NB4 (cell line): ENCODE measurements around the gene APOL3.
"Not testable (repeated sequence)": the region's sequence is repeated elsewhere in the genome, so short reads cannot be mapped to it uniquely, and the experiment has no call there.

ENCODE experiments used
- DNase-seq: peaks from one replicate; pipeline ENCODE4 v3.0.0; 2010; ENCODE audit warnings: low read depth
- H3K4me3 ChIP-seq: one replicate; pipeline ENCODE4 v1.5.1; 2011; ENCODE audit warnings: mild to moderate bottlenecking, low read depth, low read length, moderate library complexity
- CTCF ChIP-seq: IDR thresholded peaks from one replicate; pipeline ENCODE4 v1.5.1; 2012; ENCODE audit warnings: low read depth, low read length
- MAX ChIP-seq: IDR thresholded peaks from 2 replicates; pipeline ENCODE4 v1.6.1; 2011; ENCODE audit warnings: low read depth, low read length
- MYC ChIP-seq: IDR thresholded peaks from 2 replicates; pipeline ENCODE4 v1.6.1; 2011; ENCODE audit warnings: low read depth, low read length
- POLR2A ChIP-seq: IDR thresholded peaks from 2 replicates; pipeline ENCODE4 v1.6.1; 2011; ENCODE audit warnings: mild to moderate bottlenecking; ENCODE audit not compliant: insufficient read length; ENCODE audit errors: extremely low read depth

Gene APOL3

GRCh38 chr22:36160499-36160942, at the start of gene APOL3:
APOL3 (minus strand) TSS chr22:36160755; CDS start chr22:36149055, 11,700 bp downstream.
- DNase-seq, result no peak
- no peak within 1 kb of the TSS for H3K4me3 ChIP-seq
- no peak for TF ChIP-seq POLR2A
- no peak for TF ChIP-seq MAX
- TF ChIP-seq CTCF, result no peak
- no peak for TF ChIP-seq MYC

GRCh38 chr22:36210224-36210623, 49.7 kb upstream of the APOL3 start:
- TF ChIP-seq MYC (no peak), CTCF (no peak)
- no peak overlapping the region for H3K4me3 ChIP-seq
- DNase-seq, result no peak

GRCh38 chr22:36209488-36209908, 48.9 kb upstream of the APOL3 start:
- DNase-seq, H3K4me3 ChIP-seq: not testable (repeated sequence)

- TF ChIP-seq POLR2A, result no peak
- TF ChIP-seq MYC, result no peak
- no peak for TF ChIP-seq MAX
- no peak for TF ChIP-seq CTCF
- no peak for DNase-seq
Measured at GRCh38 chr22:36208914-36209313, 48.4 kb upstream of the APOL3 start.

GRCh38 chr22:36208162-36208765, 47.7 kb upstream of the APOL3 start:
- DNase-seq, result no peak
- TF ChIP-seq MAX, result no peak
- TF ChIP-seq CTCF, result no peak
- H3K4me3 ChIP-seq, result no peak overlapping the region

More at GRCh38 chr22:36208914-36209313, 48.4 kb upstream of the APOL3 start:
- no peak overlapping the region for H3K4me3 ChIP-seq

- TF ChIP-seq MYC (no peak), POLR2A (no peak), MAX (no peak), CTCF (no peak)
- DNase-seq, result no peak
- H3K4me3 ChIP-seq, result no peak overlapping the region
Measured at GRCh38 chr22:36206255-36206654, 45.7 kb upstream of the APOL3 start.

- H3K4me3 ChIP-seq, DNase-seq: not testable (repeated sequence)
Measured at GRCh38 chr22:36205573-36205972, 45.0 kb upstream of the APOL3 start.
